ENCODE measurements around the gene GREM1. TPM values are rescaled to one million over a fixed set of nuclear protein-coding genes. Genes with fewer than 3 reads are reported as not detected.

Gene GREM1
- polyA plus RNA-seq, 2 donors, result 1.3 to 6.9 TPM

DNA sequence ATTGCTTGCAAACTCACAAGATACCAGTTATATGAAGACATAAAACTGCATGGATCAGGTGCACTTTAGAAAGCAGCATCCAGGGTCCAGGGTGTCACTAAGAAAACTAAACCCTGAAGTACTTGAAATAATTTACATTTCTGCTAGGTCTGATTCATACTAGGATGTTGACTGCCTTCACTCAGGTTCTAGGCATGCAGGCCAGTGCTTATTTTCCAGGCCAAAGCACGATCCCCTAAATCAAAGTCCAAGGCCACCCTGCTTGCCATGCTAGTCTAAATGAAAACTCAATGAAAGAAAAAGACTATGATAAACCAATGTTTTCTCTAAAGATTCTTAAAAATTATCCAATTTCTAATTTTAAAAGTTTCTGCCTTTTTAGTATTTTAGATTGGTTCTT is 49.4 kb downstream of the GREM1 start:
- Histone ChIP-seq H3K4me3 (ENCODE audit: low read depth in 1 of 2, low read length in 2 of 2) (no peak overlapping the region), H3K27ac (ENCODE audit: low read depth in 2 of 2, low read length in 1 of 2) (no peak overlapping the region), H3K36me3 (ENCODE audit: control insufficient read depth in 2 of 2, insufficient read depth in 2 of 2, low read length in 1 of 2) (no peaks in the 10 kb centered on the region), H3K9me3 (ENCODE audit: control insufficient read depth in 2 of 2, insufficient read depth in 1 of 2, low read depth in 1 of 2, low read length in 1 of 2) (no peaks in the 10 kb centered on the region), H3K4me1 (ENCODE audit: control insufficient read depth in 2 of 2, insufficient read depth in 2 of 2, low read length in 1 of 2) (no peaks in the 10 kb centered on the region), H3K27me3 (ENCODE audit: control insufficient read depth in 1 of 2, insufficient read depth in 2 of 2, low read length in 2 of 2) (no peaks in the 10 kb centered on the region)
- WGBS, 2 donors, result 81 to 97% methylated on average over 1 of the region's 1 CpG

DNA sequence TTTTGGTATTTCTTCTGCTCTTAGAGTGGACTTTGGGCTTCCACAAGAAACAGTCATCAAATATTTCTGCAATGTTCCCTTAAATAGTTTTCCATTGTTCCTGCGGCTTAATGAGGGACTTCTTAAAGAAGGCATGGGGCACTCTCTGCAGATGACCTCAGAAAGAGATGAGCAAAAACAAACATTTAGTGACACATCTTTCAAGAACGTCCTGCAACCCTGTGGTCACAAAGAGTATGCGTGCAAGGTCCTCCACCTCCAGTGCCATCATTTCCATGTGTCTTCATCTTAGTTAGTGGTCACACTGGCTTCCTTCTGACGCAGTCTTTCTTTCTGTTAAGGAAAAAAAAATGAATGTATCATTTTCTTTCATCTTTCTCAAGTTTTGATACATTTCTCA is 56.2 kb downstream of the GREM1 start:
- Histone ChIP-seq H3K27ac (ENCODE audit: low read depth in 2 of 2, low read length in 1 of 2) (no peak overlapping the region), H3K27me3 (ENCODE audit: control insufficient read depth in 1 of 2, insufficient read depth in 2 of 2, low read length in 2 of 2) (no peaks in the 10 kb centered on the region), H3K36me3 (ENCODE audit: control insufficient read depth in 2 of 2, insufficient read depth in 2 of 2, low read length in 1 of 2) (peaks cover 0 to 3% of the 10 kb centered on the region in 2 donors), H3K4me1 (ENCODE audit: control insufficient read depth in 2 of 2, insufficient read depth in 2 of 2, low read length in 1 of 2) (no peaks in the 10 kb centered on the region), H3K9me3 (ENCODE audit: control insufficient read depth in 2 of 2, insufficient read depth in 1 of 2, low read depth in 1 of 2, low read length in 1 of 2) (no peaks in the 10 kb centered on the region), H3K4me3 (ENCODE audit: low read depth in 1 of 2, low read length in 2 of 2) (no peak overlapping the region)
- 73 to 83% methylated on average over 4 of the region's 4 CpGs for WGBS, 2 donors

GRCh38 chr15:32775103-32775502 is 57.3 kb downstream of the GREM1 start:
- Histone ChIP-seq H3K9me3 (ENCODE audit: control insufficient read depth in 2 of 2, insufficient read depth in 1 of 2, low read depth in 1 of 2, low read length in 1 of 2) (no peaks in the 10 kb centered on the region), H3K4me1 (ENCODE audit: control insufficient read depth in 2 of 2, insufficient read depth in 2 of 2, low read length in 1 of 2) (no peaks in the 10 kb centered on the region), H3K27ac (ENCODE audit: low read depth in 2 of 2, low read length in 1 of 2) (no peak overlapping the region), H3K4me3 (ENCODE audit: low read depth in 1 of 2, low read length in 2 of 2) (no peak overlapping the region), H3K27me3 (ENCODE audit: control insufficient read depth in 1 of 2, insufficient read depth in 2 of 2, low read length in 2 of 2) (no peaks in the 10 kb centered on the region), H3K36me3 (ENCODE audit: control insufficient read depth in 2 of 2, insufficient read depth in 2 of 2, low read length in 1 of 2) (peaks cover 0 to 3% of the 10 kb centered on the region in 2 donors)
- 78 to 87% methylated on average over 3 of the region's 3 CpGs for WGBS, 2 donors

- no peaks in the 10 kb centered on the region for H3K27me3 ChIP-seq (ENCODE audit: control insufficient read depth in 1 of 2, insufficient read depth in 2 of 2, low read length in 2 of 2)
- H3K4me1 ChIP-seq (ENCODE audit: control insufficient read depth in 2 of 2, insufficient read depth in 2 of 2, low read length in 1 of 2), result no peaks in the 10 kb centered on the region
- 87 to 88% methylated on average over 4 of the region's 4 CpGs for WGBS, 2 donors
- no peak overlapping the region for H3K4me3 ChIP-seq (ENCODE audit: low read depth in 1 of 2, low read length in 2 of 2)
- H3K27ac ChIP-seq (ENCODE audit: low read depth in 2 of 2, low read length in 1 of 2), result no peak overlapping the region
- H3K9me3 ChIP-seq (ENCODE audit: control insufficient read depth in 2 of 2, insufficient read depth in 1 of 2, low read depth in 1 of 2, low read length in 1 of 2), result no peaks in the 10 kb centered on the region
- H3K36me3 ChIP-seq (ENCODE audit: control insufficient read depth in 2 of 2, insufficient read depth in 2 of 2, low read length in 1 of 2), result no peaks in the 10 kb centered on the region
These were observed 60.8 kb downstream of the GREM1 start for GRCh38 chr15:32778391-32779176.

- 77 to 86% methylated on average over 3 of the region's 3 CpGs for WGBS, 2 donors
- Histone ChIP-seq H3K27ac (ENCODE audit: low read depth in 2 of 2, low read length in 1 of 2) (no peak overlapping the region), H3K9me3 (ENCODE audit: control insufficient read depth in 2 of 2, insufficient read depth in 1 of 2, low read depth in 1 of 2, low read length in 1 of 2) (no peaks in the 10 kb centered on the region), H3K27me3 (ENCODE audit: control insufficient read depth in 1 of 2, insufficient read depth in 2 of 2, low read length in 2 of 2) (no peaks in the 10 kb centered on the region), H3K4me3 (ENCODE audit: low read depth in 1 of 2, low read length in 2 of 2) (no peak overlapping the region), H3K4me1 (ENCODE audit: control insufficient read depth in 2 of 2, insufficient read depth in 2 of 2, low read length in 1 of 2) (no peaks in the 10 kb centered on the region), H3K36me3 (ENCODE audit: control insufficient read depth in 2 of 2, insufficient read depth in 2 of 2, low read length in 1 of 2) (no peaks in the 10 kb centered on the region)
These were observed 64.0 kb downstream of the GREM1 start for GRCh38 chr15:32781781-32782180.

- H3K27me3 ChIP-seq (ENCODE audit: control insufficient read depth in 1 of 2, insufficient read depth in 2 of 2, low read length in 2 of 2), result no peaks in the 10 kb centered on the region
- no peaks in the 10 kb centered on the region for H3K9me3 ChIP-seq (ENCODE audit: control insufficient read depth in 2 of 2, insufficient read depth in 1 of 2, low read depth in 1 of 2, low read length in 1 of 2)
- H3K27ac ChIP-seq (ENCODE audit: low read depth in 2 of 2, low read length in 1 of 2), result no peak overlapping the region
- H3K4me3 ChIP-seq (ENCODE audit: low read depth in 1 of 2, low read length in 2 of 2), result no peak overlapping the region
- no peaks in the 10 kb centered on the region for H3K36me3 ChIP-seq (ENCODE audit: control insufficient read depth in 2 of 2, insufficient read depth in 2 of 2, low read length in 1 of 2)
- H3K4me1 ChIP-seq (ENCODE audit: control insufficient read depth in 2 of 2, insufficient read depth in 2 of 2, low read length in 1 of 2), result no peaks in the 10 kb centered on the region
These were observed 66.8 kb downstream of the GREM1 start for GRCh38 chr15:32784581-32784980.

- no peak overlapping the region for H3K27ac ChIP-seq (ENCODE audit: low read depth in 2 of 2, low read length in 1 of 2)
- H3K36me3 ChIP-seq (ENCODE audit: control insufficient read depth in 2 of 2, insufficient read depth in 2 of 2, low read length in 1 of 2), result no peaks in the 10 kb centered on the region
- no peaks in the 10 kb centered on the region for H3K27me3 ChIP-seq (ENCODE audit: control insufficient read depth in 1 of 2, insufficient read depth in 2 of 2, low read length in 2 of 2)
- H3K9me3 ChIP-seq (ENCODE audit: control insufficient read depth in 2 of 2, insufficient read depth in 1 of 2, low read depth in 1 of 2, low read length in 1 of 2), result no peaks in the 10 kb centered on the region
- H3K4me1 ChIP-seq (ENCODE audit: control insufficient read depth in 2 of 2, insufficient read depth in 2 of 2, low read length in 1 of 2), result no peaks in the 10 kb centered on the region
- no peak overlapping the region for H3K4me3 ChIP-seq (ENCODE audit: low read depth in 1 of 2, low read length in 2 of 2)
- WGBS, 2 donors, result 89 to 93% methylated on average over 7 of the region's 7 CpGs
These were observed 69.1 kb downstream of the GREM1 start for GRCh38 chr15:32786906-32787305.

DNA sequence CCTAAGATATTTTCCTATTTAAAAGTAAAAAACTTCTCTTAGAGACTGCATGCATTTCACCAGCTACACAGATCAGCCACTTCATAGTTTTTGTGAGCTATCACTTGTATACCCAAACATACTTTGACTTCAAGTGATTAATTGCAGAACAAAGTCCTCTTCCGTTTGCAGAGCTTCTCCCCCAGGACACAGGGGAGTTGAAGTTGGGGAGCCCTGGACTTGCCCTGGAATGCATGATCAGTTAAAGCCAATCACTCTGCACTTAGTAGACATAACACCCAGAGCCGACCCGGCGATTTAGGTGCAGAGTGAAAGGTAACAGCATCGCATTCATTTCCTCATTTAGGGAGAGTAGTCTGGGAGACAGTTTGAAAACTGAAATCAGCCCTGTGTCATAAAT is 70.1 kb downstream of the GREM1 start:
- Histone ChIP-seq H3K9me3 (ENCODE audit: control insufficient read depth in 2 of 2, insufficient read depth in 1 of 2, low read depth in 1 of 2, low read length in 1 of 2) (no peaks in the 10 kb centered on the region), H3K27me3 (ENCODE audit: control insufficient read depth in 1 of 2, insufficient read depth in 2 of 2, low read length in 2 of 2) (no peaks in the 10 kb centered on the region), H3K36me3 (ENCODE audit: control insufficient read depth in 2 of 2, insufficient read depth in 2 of 2, low read length in 1 of 2) (no peaks in the 10 kb centered on the region), H3K27ac (ENCODE audit: low read depth in 2 of 2, low read length in 1 of 2) (no peak overlapping the region), H3K4me3 (ENCODE audit: low read depth in 1 of 2, low read length in 2 of 2) (no peak overlapping the region), H3K4me1 (ENCODE audit: control insufficient read depth in 2 of 2, insufficient read depth in 2 of 2, low read length in 1 of 2) (no peaks in the 10 kb centered on the region)
- WGBS, 2 donors, result 67 to 78% methylated on average over 5 of the region's 5 CpGs

DNA sequence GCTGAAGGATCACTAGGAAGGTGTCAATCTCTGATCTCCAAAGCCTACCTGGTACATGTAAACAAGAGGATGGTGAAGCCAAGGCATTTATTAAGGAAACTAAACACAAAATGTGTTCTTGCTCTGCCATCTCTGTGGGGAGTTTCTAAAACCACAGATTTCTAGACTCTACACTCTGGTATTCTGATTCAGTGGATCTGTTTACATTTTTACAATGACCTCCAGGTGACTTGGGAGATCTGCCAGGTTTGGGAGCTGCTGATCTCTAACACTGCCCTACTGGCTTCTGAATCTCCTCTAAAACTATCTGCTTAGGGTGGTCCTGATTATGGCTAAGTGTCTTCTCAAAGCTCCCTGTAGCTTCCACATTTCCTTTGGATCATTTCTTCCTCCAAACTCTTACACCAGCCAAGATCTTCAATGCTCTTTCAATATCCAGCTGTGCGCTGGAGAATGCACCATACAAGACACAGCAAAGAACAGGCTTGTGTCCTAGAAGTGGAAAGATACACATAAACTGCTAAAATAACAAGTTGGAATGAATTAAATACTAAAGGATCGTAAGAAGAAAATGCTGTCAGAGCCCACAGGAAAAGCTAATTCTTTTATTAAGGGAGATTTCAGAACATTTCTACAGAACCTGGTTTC is 72.7 kb downstream of the GREM1 start:
- Histone ChIP-seq H3K36me3 (ENCODE audit: control insufficient read depth in 2 of 2, insufficient read depth in 2 of 2, low read length in 1 of 2) (no peaks in the 10 kb centered on the region), H3K9me3 (ENCODE audit: control insufficient read depth in 2 of 2, insufficient read depth in 1 of 2, low read depth in 1 of 2, low read length in 1 of 2) (no peaks in the 10 kb centered on the region), H3K4me3 (ENCODE audit: low read depth in 1 of 2, low read length in 2 of 2) (no peak overlapping the region), H3K27me3 (ENCODE audit: control insufficient read depth in 1 of 2, insufficient read depth in 2 of 2, low read length in 2 of 2) (no peaks in the 10 kb centered on the region), H3K27ac (ENCODE audit: low read depth in 2 of 2, low read length in 1 of 2) (no peak overlapping the region), H3K4me1 (ENCODE audit: control insufficient read depth in 2 of 2, insufficient read depth in 2 of 2, low read length in 1 of 2) (no peaks in the 10 kb centered on the region)
- WGBS, 2 donors, result 86 to 91% methylated on average over 2 of the region's 2 CpGs

- Histone ChIP-seq H3K4me1 (ENCODE audit: control insufficient read depth in 2 of 2, insufficient read depth in 2 of 2, low read length in 1 of 2) (no peaks in the 10 kb centered on the region), H3K36me3 (ENCODE audit: control insufficient read depth in 2 of 2, insufficient read depth in 2 of 2, low read length in 1 of 2) (no peaks in the 10 kb centered on the region), H3K4me3 (ENCODE audit: low read depth in 1 of 2, low read length in 2 of 2) (no peak overlapping the region), H3K27ac (ENCODE audit: low read depth in 2 of 2, low read length in 1 of 2) (no peak overlapping the region), H3K27me3 (ENCODE audit: control insufficient read depth in 1 of 2, insufficient read depth in 2 of 2, low read length in 2 of 2) (no peaks in the 10 kb centered on the region), H3K9me3 (ENCODE audit: control insufficient read depth in 2 of 2, insufficient read depth in 1 of 2, low read depth in 1 of 2, low read length in 1 of 2) (no peaks in the 10 kb centered on the region)
- 36 to 57% methylated on average over 2 of the region's 2 CpGs for WGBS, 2 donors
These were observed 74.6 kb downstream of the GREM1 start for GRCh38 chr15:32792436-32792835.
